Endothelial cell of umbilical vein (primary cell): ENCODE data around the gene TBC1D26. TPM values are rescaled to one million over a fixed set of nuclear protein-coding genes. Genes with fewer than 3 reads are reported as not detected.
"Not testable (repeated sequence)": the region's sequence is repeated elsewhere in the genome, so short reads cannot be mapped to it uniquely, and the experiment has no call there.

ENCODE experiments used
- BruUV-seq: library from RNA; stranded (reverse); fragments of 400-500 nt; replicated peaks from 2 replicates; lab custom pipeline; 2021; lab: Mats Ljungman, UMichigan
- CTCF ChIA-PET: fragments of 300-600, 350-600 bp; sonication (Branson Sonifier 250); formaldehyde crosslinking; loops from one replicate; lab custom pipeline; 2021; ENCODE audit warnings: antibody characterized with exemption, inconsistent platforms; lab: Charles Lee
- POLR2A ChIA-PET: fragments of 300-600, 350-600 bp; sonication (Branson Sonifier 250); formaldehyde crosslinking; loops from one replicate; lab custom pipeline; 2021; ENCODE audit warnings: antibody characterized with exemption, inconsistent platforms; lab: Charles Lee
- DNase-seq: peaks from one replicate; pipeline ENCODE4 v3.0.0-alpha.2; 2011; ENCODE audit warnings: low read depth, low spot score
- FAIRE-seq: peaks from 2 replicates; lab custom pipeline; 2011; peaks lifted over from hg19 to GRCh38; lab: Jason Lieb, UNC
- H2AFZ ChIP-seq: 2 replicates; pipeline ENCODE4 v1.6.0; 2012; ENCODE audit warnings: low read depth, low read length, control low read depth, inconsistent platforms
- H3K27ac ChIP-seq: 2 replicates; pipeline ENCODE4 v1.5.1; 2011; ENCODE audit warnings: low read depth, mild to moderate bottlenecking, control low read depth, low read length, moderate library complexity; ENCODE audit not compliant: insufficient read depth
- H3K27me3 ChIP-seq, 2 experiments: 2 replicates each; pipeline versions ENCODE4 v1.6.0 to v1.6.1; 2011; ENCODE audit warnings: low read length in 2 of 2, mixed read lengths in 1 of 2; ENCODE audit not compliant: control insufficient read depth in 2 of 2, insufficient read depth in 2 of 2
- H3K36me3 ChIP-seq, 2 experiments: 2 replicates in 1 of 2; 3 replicates in 1 of 2; pipeline ENCODE4 v1.5.1; 2011; ENCODE audit warnings: low read length in 2 of 2, mild to moderate bottlenecking in 1 of 2, moderate library complexity in 1 of 2; ENCODE audit not compliant: control insufficient read depth in 2 of 2, insufficient read depth in 2 of 2; ENCODE audit errors: extremely low read depth in 1 of 2
- H3K4me1 ChIP-seq: 3 replicates; pipeline ENCODE4 v1.5.1; 2011; ENCODE audit warnings: mild to moderate bottlenecking, low read length; ENCODE audit not compliant: control insufficient read depth, insufficient read depth; ENCODE audit errors: extremely low read depth
- H3K4me2 ChIP-seq: 2 replicates; pipeline ENCODE4 v1.6.1; 2011; ENCODE audit warnings: low read length, control low read depth, mixed read lengths; ENCODE audit not compliant: insufficient read depth
- H3K4me3 ChIP-seq, 3 experiments: fragments of 200-600 bp in 1 of 3; sonication (generic), shearing (Covaris generic) in 1 of 3; replicated peaks in 1 of 3; 2 replicates each; pipeline ENCODE4 v1.5.1; 2011 to 2016; ENCODE audit warnings: control low read depth in 3 of 3, low read length in 3 of 3, mild to moderate bottlenecking in 2 of 3, inconsistent platforms in 1 of 3, low read depth in 1 of 3, moderate library complexity in 1 of 3; ENCODE audit not compliant: insufficient read depth in 1 of 3
- H3K79me2 ChIP-seq: 2 replicates; pipeline ENCODE4 v1.6.0; 2012; ENCODE audit warnings: low read length, inconsistent platforms; ENCODE audit not compliant: control insufficient read depth, insufficient read depth
- H3K9ac ChIP-seq: replicated peaks from 2 replicates; pipeline ENCODE3; 2011; ENCODE audit warnings: low read length, control low read depth; ENCODE audit not compliant: insufficient read depth; ENCODE audit errors: extremely low read depth
- H3K9me1 ChIP-seq: replicated peaks from 3 replicates; pipeline ENCODE4 v1.6.0; 2011; ENCODE audit warnings: mild to moderate bottlenecking, low read length; ENCODE audit not compliant: control insufficient read depth, insufficient read depth; ENCODE audit errors: extremely low read depth
- H3K9me3 ChIP-seq: replicated peaks from 2 replicates; pipeline ENCODE4 v1.5.1; 2012; ENCODE audit warnings: low read length, inconsistent platforms; ENCODE audit not compliant: control insufficient read depth, insufficient read depth
- H4K20me1 ChIP-seq: replicated peaks from 2 replicates; pipeline ENCODE3; 2011; ENCODE audit warnings: mild to moderate bottlenecking, low read length; ENCODE audit not compliant: control insufficient read depth, insufficient read depth; ENCODE audit errors: extremely low read depth
- POLR2A ChIP-seq: IDR thresholded peaks from 2 replicates; pipeline ENCODE4 v1.6.1; 2012; ENCODE audit warnings: low read depth, mild to moderate bottlenecking, control low read depth, low read length
- dilution Hi-C: fragments of 300-500 bp; cut with MboI; formaldehyde crosslinking; loops from one replicate; pipeline ENCODE4 v1.15.0; 2019; ENCODE audit warnings: low sequenced_read_pairs; ENCODE audit not compliant: extremely low pct_ligation_motif_present
- intact Hi-C: fragments of 100-400 bp; cut with micrococcal nuclease; formaldehyde crosslinking; loops from one replicate; pipeline ENCODE4 v1.10.0; 2022
- polyA plus RNA-seq, 4 experiments: library from polyadenylated mRNA; depleted of rRNA in 3 of 4; stranded (reverse) in 3 of 4; unstranded in 1 of 4; fragments of >200 nt; gene quantifications; 2 replicates each; pipeline versions ENCODE4 v1.2.1 to v1.2.3, GENCODE V29; 2011 to 2012; ENCODE audit warnings: missing spikeins in 1 of 4
- total RNA-seq: library from RNA; stranded (reverse); gene quantifications from 2 replicates; pipeline ENCODE4 v1.2.3, GENCODE V29; 2021

Gene TBC1D26
- total and polyA plus RNA-seq, 2 donors (not counting 3 experiments of a cell fraction or from before 2014, with no cell fraction given): not detected

DNA sequence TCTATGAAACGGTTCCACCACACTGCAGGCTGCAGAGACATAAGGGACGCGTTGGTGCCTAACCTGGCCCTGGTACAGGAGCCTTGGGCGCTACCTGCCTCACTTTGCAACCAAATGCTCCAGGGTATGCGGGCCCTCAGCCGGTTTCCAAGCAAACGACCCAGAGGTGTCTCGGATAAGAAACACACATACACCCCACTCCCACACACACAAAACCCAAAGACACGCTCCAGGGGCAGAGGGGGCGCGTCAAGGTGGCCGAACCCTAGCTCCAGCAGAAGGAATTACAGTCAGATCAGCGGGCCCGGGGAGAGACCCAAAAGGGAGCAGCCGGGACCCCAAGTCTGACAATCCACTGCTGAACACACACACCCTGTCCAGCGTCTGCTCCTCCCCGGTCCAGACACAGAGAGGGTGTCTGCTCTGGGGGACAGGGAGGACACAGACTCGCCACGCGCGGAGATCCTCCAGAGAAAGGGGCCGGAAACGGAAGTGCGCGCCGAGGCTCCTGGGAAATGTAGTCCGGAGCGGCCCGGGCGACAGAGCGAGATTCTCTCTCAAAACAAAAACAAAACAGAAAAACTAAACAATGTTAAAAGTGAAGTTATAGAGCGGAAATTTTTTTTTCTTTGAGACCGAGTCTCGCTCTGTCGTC lies 48.1 kb upstream of the TBC1D26 start, which contains the start of gene TRIM16:
Gene TRIM16, minus strand, starts transcription at position 488 of the 655 bp plus-strand sequence. CDS start 32,702 bp downstream, outside the sequence.
- BruUV-seq: TSS peak; percentile 86
- peak within 1 kb of the TSS; percentile 31 for H3K9ac ChIP-seq
- FAIRE-seq (peak; percentile 98), DNase-seq (peak; percentile 53)
- H3K9me1 ChIP-seq, H4K20me1 ChIP-seq, dilution Hi-C loops, CTCF ChIA-PET, H3K27me3 ChIP-seq, H3K79me2 ChIP-seq, H3K9me3 ChIP-seq, H3K4me1 ChIP-seq, H3K27ac ChIP-seq, H3K36me3 ChIP-seq: not testable (repeated sequence)
- H2AFZ ChIP-seq: peak within 1 kb of the TSS; percentile 89
- POLR2A ChIA-PET: interaction anchor here (0.7 kb wide), 1 partner anchor 31 kb away, joined by 3 read pairs; no protein-coding TSS in a partner anchor
- H3K4me2 ChIP-seq: peak within 1 kb of the TSS; percentile 48
- intact Hi-C loops: loop anchor here (1.0 to 2.0 kb wide), 2 partner anchors 15 to 33 kb away; partner anchors contain the start of gene ZNF286A
- peak; percentile 49 for TF ChIP-seq POLR2A
- peak within 1 kb of the TSS; percentile 50 to 62 (median 54) for H3K4me3 ChIP-seq

DNA sequence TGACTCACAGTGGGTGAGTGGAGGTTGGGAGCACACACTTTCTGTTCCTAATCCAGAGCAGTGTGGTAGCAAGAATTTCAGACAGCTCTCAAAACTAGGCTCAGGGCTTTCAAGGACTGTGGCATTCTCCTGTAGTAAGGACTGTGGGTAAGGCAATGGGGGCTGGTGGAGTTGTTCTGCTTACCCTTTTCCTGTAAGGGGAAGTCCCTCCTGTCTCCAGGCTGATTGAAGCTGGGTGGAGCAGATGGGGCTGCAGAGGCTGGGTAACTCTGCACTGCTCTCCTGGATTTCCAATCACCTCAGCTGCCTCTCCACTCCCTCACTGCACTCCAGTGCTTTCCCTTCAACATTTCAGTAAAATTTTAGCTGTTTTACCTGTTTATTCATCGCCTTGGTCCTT lies 44.6 kb upstream of the TBC1D26 start:
- H3K27me3 ChIP-seq, intact Hi-C loops, dilution Hi-C loops, H3K4me3 ChIP-seq, BruUV-seq, H3K36me3 ChIP-seq, H3K4me1 ChIP-seq, H2AFZ ChIP-seq, H3K9me3 ChIP-seq, H4K20me1 ChIP-seq, H3K79me2 ChIP-seq, H3K27ac ChIP-seq, H3K9ac ChIP-seq, CTCF ChIA-PET, H3K4me2 ChIP-seq, DNase-seq, H3K9me1 ChIP-seq, POLR2A ChIA-PET: not testable (repeated sequence)
- FAIRE-seq: peak; percentile 48

DNA sequence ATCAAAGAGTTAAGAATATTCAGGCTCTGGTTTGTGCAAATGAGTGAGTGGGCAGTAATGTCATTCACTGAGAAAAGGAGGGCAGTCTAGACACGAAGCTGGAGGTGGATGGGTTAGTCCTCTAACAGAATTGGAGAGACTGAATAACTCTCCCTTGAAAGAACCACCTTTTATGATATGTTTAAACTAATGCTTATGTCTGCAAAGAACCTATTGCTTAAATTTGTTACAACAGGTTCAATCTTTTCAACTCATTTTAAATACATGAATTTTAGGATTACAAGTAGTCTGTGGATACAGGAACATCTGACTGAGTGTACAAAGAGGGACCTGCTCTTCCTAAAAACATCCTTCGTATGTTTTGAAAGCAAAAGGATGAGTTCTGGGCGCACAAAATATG lies 33.1 kb upstream of the TBC1D26 start:
- intact Hi-C loops: loop anchor here (2.0 kb wide), 1 partner anchor 14 kb away; the partner anchor contains the start of gene TRIM16
- peak overlapping the region in 2 of 3 experiments; percentile 42 to 60 for H3K4me3 ChIP-seq
- POLR2A ChIA-PET, H3K9ac ChIP-seq, H3K79me2 ChIP-seq, H3K4me1 ChIP-seq, H4K20me1 ChIP-seq, dilution Hi-C loops, H3K27me3 ChIP-seq, H3K9me1 ChIP-seq, FAIRE-seq, H3K27ac ChIP-seq, H3K9me3 ChIP-seq, H3K36me3 ChIP-seq: not testable (repeated sequence)
- DNase-seq: peak; percentile 33
- CTCF ChIA-PET: interaction anchor here (1.2 kb wide), 1 partner anchor 47 kb away, joined by 3 read pairs; no protein-coding TSS in a partner anchor
- BruUV-seq: TSS peak; percentile 79
- peak overlapping the region; percentile 44 for H3K4me2 ChIP-seq
- peak overlapping the region; percentile 39 for H2AFZ ChIP-seq
